GM12878 (cell line): Measurements from ENCODE around the gene RHOT1.

Experiments
- CBFB ChIP-seq: IDR thresholded peaks from 2 replicates; pipeline ENCODE4 v1.6.1; 2016; ENCODE audit warnings: antibody characterized with exemption, low read depth
- CREM ChIP-seq: IDR thresholded peaks from 2 replicates; pipeline ENCODE4 v1.6.1; 2014; ENCODE audit warnings: antibody characterized with exemption, low read depth
- EP300 ChIP-seq, 2 experiments: fragments of 150-350 bp in 1 of 2; IDR thresholded peaks; 2 replicates each; pipeline ENCODE4 v1.6.1; 2011 to 2012; ENCODE audit warnings: low read depth in 2 of 2, low read length in 2 of 2, borderline replicate concordance in 1 of 2, improper control_type of control experiment in 1 of 2, inconsistent platforms in 1 of 2; ENCODE audit not compliant: control insufficient read depth in 1 of 2
- EZH2 ChIP-seq: IDR thresholded peaks from 2 replicates; pipeline ENCODE4 v1.6.1; 2012; ENCODE audit warnings: low read depth, mild to moderate bottlenecking, control low read depth, inconsistent platforms, low read length, borderline replicate concordance; ENCODE audit not compliant: control insufficient read depth
- JUND ChIP-seq: IDR thresholded peaks from 2 replicates; pipeline ENCODE4 v1.6.1; 2012; ENCODE audit warnings: low read depth, mild to moderate bottlenecking, low read length, improper control_type of control experiment, moderate library complexity
- NBN ChIP-seq: fragments of 450-650 bp; IDR thresholded peaks from 2 replicates; pipeline ENCODE4 v1.6.1; 2016
- NFIC ChIP-seq: IDR thresholded peaks from 2 replicates; pipeline ENCODE4 v1.6.1; 2012; ENCODE audit warnings: low read depth, mild to moderate bottlenecking, inconsistent platforms, low read length, moderate library complexity
- POLR2AphosphoS5 ChIP-seq: IDR thresholded peaks from 2 replicates; pipeline ENCODE4 v1.6.1; 2011; ENCODE audit warnings: mild to moderate bottlenecking, low read length, inconsistent platforms
- STAT1 ChIP-seq: fragments of 450-650 bp; conservative IDR thresholded peaks from 2 replicates; pipeline ENCODE4 v1.6.1; 2014; ENCODE audit warnings: antibody characterized with exemption, mild to moderate bottlenecking
- SUZ12 ChIP-seq: fragments of 200-600 bp; sonication (generic); IDR thresholded peaks from one replicate; pipeline ENCODE4 v1.6.1; 2018; ENCODE audit warnings: antibody characterized with exemption, mild to moderate bottlenecking; ENCODE audit not compliant: unreplicated experiment
- TF ChIP-seq, protein P1 (sequence below), 3 experiments: IDR thresholded peaks in 2 of 3; conservative IDR thresholded peaks in 1 of 3; 2 replicates each; pipeline ENCODE4 v1.5.1; 2011; ENCODE audit warnings: low read depth in 3 of 3, low read length in 3 of 3, mild to moderate bottlenecking in 3 of 3, control low read depth in 2 of 3, moderate library complexity in 2 of 3, inconsistent platforms in 1 of 3, mixed read lengths in 1 of 3; ENCODE audit not compliant: control insufficient read depth in 2 of 3, insufficient read depth in 1 of 3; ENCODE audit errors: extremely low read depth in 1 of 3
- TF ChIP-seq, protein P2 (sequence below): IDR thresholded peaks from 2 replicates; pipeline ENCODE4 v1.6.1; 2011; ENCODE audit warnings: low read depth, low read length, improper control_type of control experiment, borderline replicate concordance
- TF ChIP-seq, protein P3 (sequence below): IDR thresholded peaks from 2 replicates; pipeline ENCODE4 v1.6.1; 2012; ENCODE audit warnings: mild to moderate bottlenecking, low read depth, low read length
- TF ChIP-seq, protein P4 (sequence below): IDR thresholded peaks from 2 replicates; pipeline ENCODE4 v1.6.1; 2012; ENCODE audit warnings: low read depth, low read length, improper control_type of control experiment

DNA sequence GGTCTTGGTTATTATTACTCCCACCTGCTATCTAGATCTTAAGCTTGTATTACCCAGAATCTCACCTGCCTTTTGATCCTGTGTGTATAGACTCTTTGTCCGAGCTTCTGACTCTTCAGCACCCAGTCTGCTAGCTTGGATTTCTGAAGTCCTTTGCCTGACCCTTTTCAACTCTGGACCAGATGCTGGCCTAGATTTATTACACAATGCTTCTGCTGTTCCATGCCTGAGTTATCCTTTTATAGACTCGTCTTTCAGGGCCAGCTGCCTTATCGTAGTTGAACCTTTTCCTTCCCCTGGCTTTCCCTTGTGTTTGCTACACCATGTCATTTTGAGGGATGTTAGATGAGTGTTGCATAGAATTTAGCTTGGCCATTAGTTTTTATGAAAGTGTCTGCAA is 32.6 kb downstream of the RHOT1 start:
- no peak for TF ChIP-seq EP300 (IDR thresholded peaks at IDR 0.05; ENCODE audit: borderline replicate concordance in 1 of 2, control insufficient read depth in 1 of 2, low read depth in 2 of 2, low read length in 2 of 2)
- TF ChIP-seq, protein P1, sequence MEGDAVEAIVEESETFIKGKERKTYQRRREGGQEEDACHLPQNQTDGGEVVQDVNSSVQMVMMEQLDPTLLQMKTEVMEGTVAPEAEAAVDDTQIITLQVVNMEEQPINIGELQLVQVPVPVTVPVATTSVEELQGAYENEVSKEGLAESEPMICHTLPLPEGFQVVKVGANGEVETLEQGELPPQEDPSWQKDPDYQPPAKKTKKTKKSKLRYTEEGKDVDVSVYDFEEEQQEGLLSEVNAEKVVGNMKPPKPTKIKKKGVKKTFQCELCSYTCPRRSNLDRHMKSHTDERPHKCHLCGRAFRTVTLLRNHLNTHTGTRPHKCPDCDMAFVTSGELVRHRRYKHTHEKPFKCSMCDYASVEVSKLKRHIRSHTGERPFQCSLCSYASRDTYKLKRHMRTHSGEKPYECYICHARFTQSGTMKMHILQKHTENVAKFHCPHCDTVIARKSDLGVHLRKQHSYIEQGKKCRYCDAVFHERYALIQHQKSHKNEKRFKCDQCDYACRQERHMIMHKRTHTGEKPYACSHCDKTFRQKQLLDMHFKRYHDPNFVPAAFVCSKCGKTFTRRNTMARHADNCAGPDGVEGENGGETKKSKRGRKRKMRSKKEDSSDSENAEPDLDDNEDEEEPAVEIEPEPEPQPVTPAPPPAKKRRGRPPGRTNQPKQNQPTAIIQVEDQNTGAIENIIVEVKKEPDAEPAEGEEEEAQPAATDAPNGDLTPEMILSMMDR (IDR thresholded peaks at IDR 0.05 in 2 of 3, conservative IDR thresholded peaks at IDR 0.05 in 1 of 3; ENCODE audit: control insufficient read depth in 2 of 3, extremely low read depth in 1 of 3, insufficient read depth in 1 of 3, low read depth in 3 of 3, low read length in 3 of 3) = no peak
- no peak for TF ChIP-seq SUZ12
- TF ChIP-seq JUND = no peak
- TF ChIP-seq, protein P2, sequence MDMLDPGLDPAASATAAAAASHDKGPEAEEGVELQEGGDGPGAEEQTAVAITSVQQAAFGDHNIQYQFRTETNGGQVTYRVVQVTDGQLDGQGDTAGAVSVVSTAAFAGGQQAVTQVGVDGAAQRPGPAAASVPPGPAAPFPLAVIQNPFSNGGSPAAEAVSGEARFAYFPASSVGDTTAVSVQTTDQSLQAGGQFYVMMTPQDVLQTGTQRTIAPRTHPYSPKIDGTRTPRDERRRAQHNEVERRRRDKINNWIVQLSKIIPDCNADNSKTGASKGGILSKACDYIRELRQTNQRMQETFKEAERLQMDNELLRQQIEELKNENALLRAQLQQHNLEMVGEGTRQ = no peak
- TF ChIP-seq POLR2AphosphoS5 = no peak
- TF ChIP-seq CREM = no peak
- no peak for TF ChIP-seq NBN
- no peak for TF ChIP-seq STAT1
- no peak for TF ChIP-seq CBFB
- TF ChIP-seq NFIC = no peak
- no peak for TF ChIP-seq EZH2
- TF ChIP-seq, protein P3, sequence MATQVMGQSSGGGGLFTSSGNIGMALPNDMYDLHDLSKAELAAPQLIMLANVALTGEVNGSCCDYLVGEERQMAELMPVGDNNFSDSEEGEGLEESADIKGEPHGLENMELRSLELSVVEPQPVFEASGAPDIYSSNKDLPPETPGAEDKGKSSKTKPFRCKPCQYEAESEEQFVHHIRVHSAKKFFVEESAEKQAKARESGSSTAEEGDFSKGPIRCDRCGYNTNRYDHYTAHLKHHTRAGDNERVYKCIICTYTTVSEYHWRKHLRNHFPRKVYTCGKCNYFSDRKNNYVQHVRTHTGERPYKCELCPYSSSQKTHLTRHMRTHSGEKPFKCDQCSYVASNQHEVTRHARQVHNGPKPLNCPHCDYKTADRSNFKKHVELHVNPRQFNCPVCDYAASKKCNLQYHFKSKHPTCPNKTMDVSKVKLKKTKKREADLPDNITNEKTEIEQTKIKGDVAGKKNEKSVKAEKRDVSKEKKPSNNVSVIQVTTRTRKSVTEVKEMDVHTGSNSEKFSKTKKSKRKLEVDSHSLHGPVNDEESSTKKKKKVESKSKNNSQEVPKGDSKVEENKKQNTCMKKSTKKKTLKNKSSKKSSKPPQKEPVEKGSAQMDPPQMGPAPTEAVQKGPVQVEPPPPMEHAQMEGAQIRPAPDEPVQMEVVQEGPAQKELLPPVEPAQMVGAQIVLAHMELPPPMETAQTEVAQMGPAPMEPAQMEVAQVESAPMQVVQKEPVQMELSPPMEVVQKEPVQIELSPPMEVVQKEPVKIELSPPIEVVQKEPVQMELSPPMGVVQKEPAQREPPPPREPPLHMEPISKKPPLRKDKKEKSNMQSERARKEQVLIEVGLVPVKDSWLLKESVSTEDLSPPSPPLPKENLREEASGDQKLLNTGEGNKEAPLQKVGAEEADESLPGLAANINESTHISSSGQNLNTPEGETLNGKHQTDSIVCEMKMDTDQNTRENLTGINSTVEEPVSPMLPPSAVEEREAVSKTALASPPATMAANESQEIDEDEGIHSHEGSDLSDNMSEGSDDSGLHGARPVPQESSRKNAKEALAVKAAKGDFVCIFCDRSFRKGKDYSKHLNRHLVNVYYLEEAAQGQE = no peak
- TF ChIP-seq, protein P4, sequence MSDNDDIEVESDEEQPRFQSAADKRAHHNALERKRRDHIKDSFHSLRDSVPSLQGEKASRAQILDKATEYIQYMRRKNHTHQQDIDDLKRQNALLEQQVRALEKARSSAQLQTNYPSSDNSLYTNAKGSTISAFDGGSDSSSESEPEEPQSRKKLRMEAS = no peak
